Esophagus muscularis mucosa (tissue), 4 donors: ENCODE results near the gene RAPH1. TPM values are rescaled to one million over a fixed set of nuclear protein-coding genes. Genes with fewer than 3 reads are reported as not detected.

Experiments used
- DNase-seq: peaks from one replicate; pipeline ENCODE4 v3.0.0-alpha.2; 2017; ENCODE audit errors: extremely low spot score
- H3K27ac ChIP-seq, 4 donors: fragments of 200-600 bp; sonication (generic); replicated peaks in 1 of 4; 1 replicate in 3 of 4; 2 replicates in 1 of 4; pipeline ENCODE4 v1.5.1; 2016 to 2019; ENCODE audit warnings: mild to moderate bottlenecking in 1 of 4
- H3K27me3 ChIP-seq, 4 donors: fragments of 200-600 bp; sonication (generic); one replicate each; pipeline versions ENCODE4 v1.5.1 to v1.6.0; 2016 to 2019
- H3K36me3 ChIP-seq, 4 donors: fragments of 200-600 bp; sonication (generic); one replicate each; pipeline ENCODE4 v1.5.1; 2016 to 2019
- H3K4me1 ChIP-seq, 4 donors: fragments of 200-600 bp; sonication (generic); one replicate each; pipeline ENCODE4 v1.5.1; 2016 to 2019
- H3K4me3 ChIP-seq, 4 donors: fragments of 200-600 bp; sonication (generic); 1 replicate in 2 of 4; 2 replicates in 2 of 4; pipeline ENCODE4 v1.5.1; 2016 to 2019; ENCODE audit warnings: mild to moderate bottlenecking in 4 of 4, moderate library complexity in 1 of 4
- H3K9me3 ChIP-seq, 4 donors: fragments of 200-600 bp; sonication (generic); 1 replicate in 3 of 4; 2 replicates in 1 of 4; pipeline ENCODE4 v1.5.1; 2016 to 2019
- EP300 ChIP-seq: sonication (generic); formaldehyde crosslinking; IDR thresholded peaks from one replicate; pipeline ENCODE4 v1.6.1; 2017; ENCODE audit warnings: antibody characterized with exemption
- POLR2A ChIP-seq: fragments of 450-650 bp; IDR thresholded peaks from one replicate; pipeline ENCODE4 v1.6.1; 2017; ENCODE audit warnings: antibody characterized with exemption, moderate library complexity, mild to moderate bottlenecking, low read depth
- POLR2AphosphoS5 ChIP-seq, 2 donors: sonication (generic); formaldehyde crosslinking; IDR thresholded peaks; one replicate each; pipeline ENCODE4 v1.6.1; 2017; ENCODE audit warnings: antibody characterized with exemption in 2 of 2
- WGBS: methylation state at CpG from one replicate; pipeline ENCODE4 v1.1.5; 2018; 5-methylcytosine and 5-hydroxymethylcytosine counted together
- intact Hi-C: fragments of 100-400 bp; cut with DNase I; formaldehyde crosslinking; loops from one replicate; pipeline ENCODE4 v1.15.1; 2023
- total RNA-seq, 4 donors: library from RNA; depleted of rRNA; stranded (reverse); fragments of >200 nt; gene quantifications; one replicate each; pipeline versions ENCODE4 v1.1.0 to v1.2.1, GENCODE V29; 2016
- TF ChIP-seq, protein P1 (sequence below), 3 experiments: fragments of 200-600 bp in 2 of 3; fragments of 450-650 bp in 1 of 3; sonication (generic) in 2 of 3; IDR thresholded peaks; one replicate each; pipeline ENCODE4 v1.5.1; 2017 to 2019; ENCODE audit warnings: antibody characterized with exemption in 3 of 3, mild to moderate bottlenecking in 2 of 3, moderate library complexity in 1 of 3

RAPH1 gene
- total RNA-seq, 4 donors from 2014 or later, result 15.4 to 20.4 (median 18.2) TPM

GRCh38 chr2:203400805-203401585 lies 134.1 kb downstream of the RAPH1 start:
- Histone ChIP-seq H3K9me3 (no peaks in the 10 kb centered on the region), H3K27me3 (no peaks in the 10 kb centered on the region), H3K4me3 (no peak overlapping the region), H3K4me1 (peaks cover 0 to 11% (median 9%) of the 10 kb centered on the region in 4 donors), H3K27ac (no peak overlapping the region), H3K36me3 (peaks cover 0 to 34% (median 22%) of the 10 kb centered on the region in 4 donors)
- intact Hi-C loops, result no loop called here
- no peak for DNase-seq
- TF ChIP-seq EP300 (no peak), POLR2AphosphoS5 (IDR thresholded peaks at IDR 0.05) (no peak), POLR2A (no peak)
- TF ChIP-seq, protein P1, sequence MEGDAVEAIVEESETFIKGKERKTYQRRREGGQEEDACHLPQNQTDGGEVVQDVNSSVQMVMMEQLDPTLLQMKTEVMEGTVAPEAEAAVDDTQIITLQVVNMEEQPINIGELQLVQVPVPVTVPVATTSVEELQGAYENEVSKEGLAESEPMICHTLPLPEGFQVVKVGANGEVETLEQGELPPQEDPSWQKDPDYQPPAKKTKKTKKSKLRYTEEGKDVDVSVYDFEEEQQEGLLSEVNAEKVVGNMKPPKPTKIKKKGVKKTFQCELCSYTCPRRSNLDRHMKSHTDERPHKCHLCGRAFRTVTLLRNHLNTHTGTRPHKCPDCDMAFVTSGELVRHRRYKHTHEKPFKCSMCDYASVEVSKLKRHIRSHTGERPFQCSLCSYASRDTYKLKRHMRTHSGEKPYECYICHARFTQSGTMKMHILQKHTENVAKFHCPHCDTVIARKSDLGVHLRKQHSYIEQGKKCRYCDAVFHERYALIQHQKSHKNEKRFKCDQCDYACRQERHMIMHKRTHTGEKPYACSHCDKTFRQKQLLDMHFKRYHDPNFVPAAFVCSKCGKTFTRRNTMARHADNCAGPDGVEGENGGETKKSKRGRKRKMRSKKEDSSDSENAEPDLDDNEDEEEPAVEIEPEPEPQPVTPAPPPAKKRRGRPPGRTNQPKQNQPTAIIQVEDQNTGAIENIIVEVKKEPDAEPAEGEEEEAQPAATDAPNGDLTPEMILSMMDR (IDR thresholded peaks at IDR 0.05), result no peak
- 95% methylated on average over 2 of the region's 2 CpGs for WGBS

DNA sequence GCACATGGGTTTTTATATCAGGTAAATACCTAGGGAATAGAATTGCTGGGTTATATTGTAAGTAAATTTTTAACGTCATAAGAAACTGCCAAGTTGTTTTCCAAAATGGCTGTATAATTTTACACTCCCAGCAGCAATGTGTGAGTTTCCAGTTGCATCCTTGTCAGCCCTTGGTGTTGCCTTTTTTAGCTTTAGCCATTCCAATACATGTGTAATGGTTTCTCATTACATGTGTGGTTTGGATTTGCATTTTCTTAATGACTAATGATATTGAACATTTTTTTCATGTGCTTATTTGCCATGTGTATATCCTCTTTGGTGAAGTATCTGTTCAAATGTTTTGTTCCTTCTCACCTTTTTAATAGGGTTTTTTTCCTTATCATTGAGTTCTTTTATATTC lies 136.1 kb downstream of the RAPH1 start:
- Histone ChIP-seq H3K4me1 (peaks cover 0 to 17% (median 15%) of the 10 kb centered on the region in 4 donors), H3K4me3 (no peak overlapping the region), H3K36me3 (peaks cover 0 to 31% (median 16%) of the 10 kb centered on the region in 4 donors), H3K27me3 (no peaks in the 10 kb centered on the region), H3K27ac (no peak overlapping the region), H3K9me3 (no peaks in the 10 kb centered on the region)
- DNase-seq, result no peak
- intact Hi-C loops, result no loop called here
- WGBS, result 100% methylated on average over 1 of the region's 1 CpG
- TF ChIP-seq POLR2A (no peak), POLR2AphosphoS5 (IDR thresholded peaks at IDR 0.05) (no peak), EP300 (no peak)
- TF ChIP-seq, protein P1 (IDR thresholded peaks at IDR 0.05), result no peak

DNA sequence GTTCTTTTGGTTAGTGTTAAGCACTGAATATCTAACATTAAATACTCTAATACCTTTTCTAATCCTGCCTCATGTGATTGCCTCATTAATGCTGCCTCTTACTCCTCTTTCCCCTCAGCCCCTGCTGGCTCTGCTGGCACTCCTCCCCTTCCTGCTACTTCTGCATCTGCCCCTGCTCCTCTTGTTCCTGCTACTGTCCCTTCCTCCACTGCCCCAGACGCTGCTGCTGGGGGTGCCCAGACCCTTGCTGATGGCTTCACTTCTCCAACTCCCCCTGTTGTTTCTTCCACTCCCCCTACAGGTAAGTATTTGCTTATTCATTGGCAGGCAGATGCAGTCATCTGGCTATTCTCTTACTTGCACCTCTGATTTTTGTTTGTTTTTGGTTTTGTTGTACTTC lies 138.4 kb downstream of the RAPH1 start:
- no peaks in the 10 kb centered on the region for H3K27me3 ChIP-seq
- H3K27ac ChIP-seq, result peak overlapping the region in 2 of 4 donors; percentile 17 to 64
- no peaks in the 10 kb centered on the region for H3K9me3 ChIP-seq
- WGBS, result 32% methylated on average over 1 of the region's 1 CpG
- TF ChIP-seq, protein P1 (IDR thresholded peaks at IDR 0.05), result peak; percentile 18 to 25 (median 23)
- TF ChIP-seq POLR2AphosphoS5 (IDR thresholded peaks at IDR 0.05), result no peak
- no peak for TF ChIP-seq POLR2A
- peaks cover 0 to 26% (median 10%) of the 10 kb centered on the region in 4 donors for H3K36me3 ChIP-seq
- intact Hi-C loops, result no loop called here
- no peak overlapping the region for H3K4me3 ChIP-seq
- no peak for DNase-seq
- H3K4me1 ChIP-seq, result peaks cover 0 to 17% (median 15%) of the 10 kb centered on the region in 4 donors

- peaks cover 0 to 17% (median 15%) of the 10 kb centered on the region in 4 donors for H3K4me1 ChIP-seq
- peak overlapping the region in 2 of 4 donors; percentile 30 to 64 for H3K27ac ChIP-seq
- TF ChIP-seq, protein P1 (IDR thresholded peaks at IDR 0.05), result no peak
- TF ChIP-seq POLR2A (no peak), EP300 (no peak), POLR2AphosphoS5 (IDR thresholded peaks at IDR 0.05) (no peak)
- H3K36me3 ChIP-seq, result peaks cover 0 to 30% (median 10%) of the 10 kb centered on the region in 4 donors
- H3K4me3 ChIP-seq, result no peak overlapping the region
- WGBS, result 77% methylated on average over 2 of the region's 2 CpGs
- no peaks in the 10 kb centered on the region for H3K9me3 ChIP-seq
- no peaks in the 10 kb centered on the region for H3K27me3 ChIP-seq
- no peak for DNase-seq
- intact Hi-C loops, result no loop called here
Measured at GRCh38 chr2:203395858-203396257, 139.2 kb downstream of the RAPH1 start.
